Trophoblast cell (in vitro differentiated cells and primary cell): Measurements from ENCODE around the gene ZNF778.

ENCODE experiments used
- DNase-seq, 2 donors: peaks; one replicate each; pipeline ENCODE4 v3.0.0-alpha.2; 2016
- H2AFZ ChIP-seq: 2 replicates; pipeline ENCODE4 v1.6.1; 2013; ENCODE audit warnings: low read length, moderate library complexity, mild to moderate bottlenecking; ENCODE audit not compliant: insufficient read depth, poor library complexity
- H2AK5ac ChIP-seq: 2 replicates; pipeline ENCODE4 v1.6.1; 2013; ENCODE audit warnings: mild to moderate bottlenecking, low read length
- H2BK120ac ChIP-seq: 2 replicates; pipeline ENCODE4 v1.6.1; 2013; ENCODE audit warnings: low read length, mild to moderate bottlenecking, moderate library complexity; ENCODE audit not compliant: insufficient read depth, poor library complexity
- H2BK12ac ChIP-seq: 2 replicates; pipeline ENCODE4 v1.6.1; 2013; ENCODE audit warnings: mild to moderate bottlenecking, low read length, moderate library complexity
- H2BK5ac ChIP-seq: 2 replicates; pipeline ENCODE4 v1.6.1; 2013; ENCODE audit warnings: low read length, low read depth, moderate library complexity, mild to moderate bottlenecking; ENCODE audit not compliant: poor library complexity
- H3K14ac ChIP-seq: 2 replicates; pipeline ENCODE4 v1.6.1; 2013; ENCODE audit warnings: mild to moderate bottlenecking, low read length
- H3K18ac ChIP-seq: 2 replicates; pipeline ENCODE4 v1.6.1; 2013; ENCODE audit warnings: mild to moderate bottlenecking, low read length
- H3K23ac ChIP-seq: 2 replicates; pipeline ENCODE4 v1.6.1; 2013; ENCODE audit warnings: low read length
- H3K27ac ChIP-seq: 2 replicates; pipeline ENCODE4 v1.5.1; 2013; ENCODE audit warnings: low read depth, mild to moderate bottlenecking, inconsistent platforms, low read length, moderate library complexity
- H3K27me3 ChIP-seq: 2 replicates; pipeline ENCODE4 v1.6.1; 2013; ENCODE audit warnings: inconsistent platforms, mild to moderate bottlenecking, low read length, moderate library complexity; ENCODE audit not compliant: insufficient read depth
- H3K36me3 ChIP-seq, 2 experiments: 1 replicate in 1 of 2; 2 replicates in 1 of 2; pipeline ENCODE4 v1.6.1; 2013; ENCODE audit warnings: low read length in 2 of 2, mild to moderate bottlenecking in 2 of 2, moderate library complexity in 1 of 2; ENCODE audit not compliant: insufficient read depth in 2 of 2, control insufficient read depth in 1 of 2
- H3K4ac ChIP-seq: 2 replicates; pipeline ENCODE4 v1.6.1; 2013; ENCODE audit warnings: low read depth, mild to moderate bottlenecking, low read length, moderate library complexity
- H3K4me1 ChIP-seq, 2 experiments: 1 replicate in 1 of 2; 2 replicates in 1 of 2; pipeline ENCODE4 v1.6.1; 2013; ENCODE audit warnings: low read length in 2 of 2, mild to moderate bottlenecking in 2 of 2, moderate library complexity in 1 of 2; ENCODE audit not compliant: insufficient read depth in 2 of 2, control insufficient read depth in 1 of 2
- H3K4me2 ChIP-seq: 2 replicates; pipeline ENCODE4 v1.6.1; 2013; ENCODE audit warnings: inconsistent platforms, mild to moderate bottlenecking, low read length, moderate library complexity
- H3K4me3 ChIP-seq: 2 replicates; pipeline ENCODE4 v1.5.1; 2013; ENCODE audit warnings: mild to moderate bottlenecking, low read depth, low read length, inconsistent platforms
- H3K79me1 ChIP-seq: one replicate; pipeline ENCODE4 v1.6.1; 2013; ENCODE audit warnings: low read length
- H3K79me2 ChIP-seq: 2 replicates; pipeline ENCODE4 v1.6.1; 2013; ENCODE audit warnings: low read length, mild to moderate bottlenecking; ENCODE audit not compliant: control insufficient read depth, insufficient read depth, poor library complexity
- H3K9ac ChIP-seq: 2 replicates; pipeline ENCODE4 v1.6.1; 2013; ENCODE audit warnings: mild to moderate bottlenecking, low read length
- H3K9me3 ChIP-seq: 2 replicates; pipeline ENCODE4 v1.6.1; 2013; ENCODE audit warnings: low read depth, mild to moderate bottlenecking, control low read depth, inconsistent platforms, low read length; ENCODE audit not compliant: insufficient read depth
- H4K12ac ChIP-seq: 2 replicates; pipeline ENCODE4 v1.6.1; 2013; ENCODE audit warnings: low read depth, mild to moderate bottlenecking, low read length, moderate library complexity
- H4K8ac ChIP-seq: 2 replicates; pipeline ENCODE4 v1.6.1; 2013; ENCODE audit warnings: low read depth, mild to moderate bottlenecking, low read length, moderate library complexity
- H4K91ac ChIP-seq: one replicate; pipeline ENCODE4 v1.6.1; 2013; ENCODE audit warnings: low read depth, mild to moderate bottlenecking, low read length, moderate library complexity
- WGBS: extraction: QIAGEN DNeasy Blood & Tissue Kit; methylation state at CpG from one replicate; pipeline ENCODE4 v1.1.7; 2013; ENCODE audit warnings: missing lambda C conversion rate; ENCODE audit not compliant: insufficient read length, insufficient coverage; ENCODE audit errors: extremely low coverage; 5-methylcytosine and 5-hydroxymethylcytosine counted together

ZNF778 gene

DNA sequence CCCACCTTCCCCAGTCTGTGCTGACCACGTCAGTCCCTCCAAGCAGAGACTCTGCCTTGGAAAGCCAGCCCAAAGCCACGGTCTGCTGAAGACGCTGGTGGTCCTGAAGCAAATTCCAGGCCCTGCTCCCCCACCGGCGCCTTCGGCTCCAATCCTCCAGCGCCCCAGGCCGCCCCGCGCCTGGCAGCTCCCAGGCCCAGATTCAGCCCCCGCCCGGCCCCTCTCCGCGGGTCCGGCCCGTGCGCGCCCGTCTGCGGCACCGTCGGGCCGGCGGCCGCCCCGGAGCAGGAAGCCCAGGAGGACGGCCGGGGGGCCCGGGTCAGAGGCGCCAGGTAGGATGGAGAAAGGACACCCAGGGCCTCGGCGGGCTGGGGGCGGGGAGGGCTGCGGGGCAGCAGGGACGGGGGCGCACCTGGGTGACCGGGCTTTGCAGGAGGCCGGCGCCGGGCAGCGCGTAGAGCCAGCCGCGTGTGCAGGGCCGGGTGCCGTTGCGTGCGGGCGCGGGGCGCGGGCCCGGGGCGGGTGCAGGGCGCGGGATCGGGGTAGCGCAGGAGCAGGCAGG is 16.6 kb upstream of the ZNF778 start:
- Histone ChIP-seq H3K9ac (no peak overlapping the region), H3K79me2 (no peaks in the 10 kb centered on the region), H3K4me3 (peak overlapping the region; percentile 2), H4K12ac (no peak overlapping the region), H2AFZ (no peak overlapping the region), H2AK5ac (no peak overlapping the region), H3K79me1 (no peaks in the 10 kb centered on the region), H3K27me3 (peaks cover 26% of the 10 kb centered on the region), H3K18ac (no peak overlapping the region), H4K8ac (no peak overlapping the region), H3K36me3 (no peaks in the 10 kb centered on the region), H3K4me2 (peak overlapping the region; percentile 72), H3K9me3 (peaks cover 7% of the 10 kb centered on the region), H2BK12ac (no peak overlapping the region), H3K4ac (no peak overlapping the region), H3K23ac (no peak overlapping the region), H4K91ac (no peak overlapping the region), H2BK120ac (no peak overlapping the region), H3K14ac (no peak overlapping the region), H2BK5ac (no peak overlapping the region), H3K27ac (no peak overlapping the region), H3K4me1 (peaks cover 8 to 9% of the 10 kb centered on the region in 2 experiments)
- WGBS, result no CpG with 5 or more reads among the region's 58 CpGs
- DNase-seq, result no peak

- peak overlapping the region; percentile 2 for H3K4me3 ChIP-seq
- no CpG with 5 or more reads among the region's 111 CpGs for WGBS
- DNase-seq, result peak; percentile 64 to 81
These were observed 15.8 kb upstream of the ZNF778 start for GRCh38 chr16:89201439-89202377.

DNA sequence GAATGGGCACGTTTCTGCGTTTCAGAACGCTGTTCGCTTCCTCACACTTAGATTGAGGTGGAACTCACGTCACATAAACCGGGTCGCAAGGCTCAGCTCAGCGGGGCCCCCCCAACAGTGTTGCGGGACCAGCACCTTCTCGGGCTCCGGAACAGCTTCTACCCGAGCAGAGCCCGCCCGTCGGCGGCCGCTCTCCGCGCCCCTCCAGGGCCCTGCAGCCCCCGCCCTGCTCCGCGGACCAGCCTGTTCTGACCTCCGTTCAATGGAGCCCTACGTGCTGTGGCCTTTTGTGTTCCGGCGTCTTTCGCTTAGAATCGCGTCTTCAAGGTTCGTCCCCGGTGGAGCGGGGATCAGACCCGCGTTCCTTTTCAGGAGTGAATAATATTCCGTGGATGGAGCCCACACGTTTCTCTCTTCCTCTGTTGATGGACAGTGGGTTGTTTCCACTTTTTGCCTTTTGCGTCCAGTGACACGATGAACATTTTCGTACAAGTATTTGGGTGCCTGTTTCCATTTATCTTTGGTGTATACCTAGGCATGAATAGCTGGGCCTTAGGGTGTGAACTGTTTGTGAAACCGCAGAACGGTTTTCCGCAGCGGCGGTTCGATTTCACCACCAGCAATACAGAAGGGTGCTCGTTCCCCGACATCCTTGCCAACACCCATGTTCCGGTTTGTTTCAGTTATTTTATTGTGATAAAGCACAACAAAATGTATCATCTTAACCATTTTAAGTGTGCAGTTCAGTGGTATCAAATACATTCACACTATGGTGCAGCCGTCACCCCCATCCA is 14.9 kb upstream of the ZNF778 start:
- Histone ChIP-seq H3K14ac (no peak overlapping the region), H4K12ac (no peak overlapping the region), H3K79me1 (no peaks in the 10 kb centered on the region), H2BK120ac (no peak overlapping the region), H3K27ac (no peak overlapping the region), H3K4me3 (no peak overlapping the region), H2AFZ (no peak overlapping the region), H4K8ac (no peak overlapping the region), H4K91ac (no peak overlapping the region), H3K9me3 (peaks cover 7% of the 10 kb centered on the region), H3K79me2 (no peaks in the 10 kb centered on the region), H3K4me2 (no peak overlapping the region), H3K23ac (no peak overlapping the region), H2BK5ac (no peak overlapping the region), H2AK5ac (no peak overlapping the region), H3K4ac (no peak overlapping the region), H3K27me3 (peaks cover 26% of the 10 kb centered on the region), H3K9ac (no peak overlapping the region), H3K36me3 (no peaks in the 10 kb centered on the region), H3K4me1 (peaks cover 8 to 9% of the 10 kb centered on the region in 2 experiments), H3K18ac (no peak overlapping the region), H2BK12ac (no peak overlapping the region)
- no peak for DNase-seq
- WGBS, result no CpG with 5 or more reads among the region's 49 CpGs

More at GRCh38 chr16:89201439-89202377, 15.8 kb upstream of the ZNF778 start:
- Histone ChIP-seq H3K27ac (no peak overlapping the region), H4K91ac (no peak overlapping the region), H2BK5ac (no peak overlapping the region), H3K14ac (no peak overlapping the region), H3K36me3 (no peaks in the 10 kb centered on the region), H3K79me2 (no peaks in the 10 kb centered on the region), H3K27me3 (peaks cover 26% of the 10 kb centered on the region), H4K12ac (no peak overlapping the region), H3K9ac (no peak overlapping the region), H2AK5ac (no peak overlapping the region), H2BK120ac (no peak overlapping the region), H3K79me1 (no peaks in the 10 kb centered on the region), H3K23ac (no peak overlapping the region), H2BK12ac (no peak overlapping the region), H2AFZ (no peak overlapping the region), H3K4me2 (peak overlapping the region; percentile 72), H3K18ac (no peak overlapping the region), H3K9me3 (peaks cover 7% of the 10 kb centered on the region), H3K4me1 (peaks cover 8 to 9% of the 10 kb centered on the region in 2 experiments), H4K8ac (no peak overlapping the region), H3K4ac (no peak overlapping the region)

GRCh38 chr16:89207993-89208392 is 9.5 kb upstream of the ZNF778 start:
- Histone ChIP-seq H4K91ac (no peak overlapping the region), H2AK5ac (no peak overlapping the region), H2BK5ac (no peak overlapping the region), H4K8ac (no peak overlapping the region), H3K9me3 (no peaks in the 10 kb centered on the region), H2BK12ac (no peak overlapping the region), H3K27ac (no peak overlapping the region), H3K79me2 (no peaks in the 10 kb centered on the region), H3K9ac (no peak overlapping the region), H3K4me2 (no peak overlapping the region), H3K18ac (no peak overlapping the region), H3K23ac (no peak overlapping the region), H3K36me3 (no peaks in the 10 kb centered on the region), H3K4me3 (no peak overlapping the region), H3K79me1 (no peaks in the 10 kb centered on the region), H3K14ac (no peak overlapping the region), H3K4ac (no peak overlapping the region), H3K4me1 (no peaks in the 10 kb centered on the region), H2BK120ac (no peak overlapping the region), H4K12ac (no peak overlapping the region), H3K27me3 (peaks cover 2% of the 10 kb centered on the region), H2AFZ (no peak overlapping the region)
- WGBS, result no CpG with 5 or more reads among the region's 4 CpGs
- no peak for DNase-seq
